MM.1S (cell line): ENCODE results near the gene PRKCA.

Experiments used
- DNase-seq: peaks from one replicate; pipeline ENCODE4 v3.0.0-alpha.2; 2015
- H2AFZ ChIP-seq: fragments of 300-600 bp; sonication (generic); 2 replicates; pipeline ENCODE4 v1.6.0; 2016; ENCODE audit warnings: antibody characterized with exemption, low read length
- H3F3A ChIP-seq: fragments of 300-600 bp; sonication (generic); 2 replicates; pipeline ENCODE4 v1.6.1; 2016; ENCODE audit warnings: mild to moderate bottlenecking, antibody characterized with exemption, low read length, moderate library complexity, mixed read lengths; ENCODE audit not compliant: insufficient read depth
- H3K27ac ChIP-seq: fragments of 300-600 bp; sonication (generic); 2 replicates; pipeline ENCODE4 v1.5.1; 2016; ENCODE audit warnings: mild to moderate bottlenecking, low read length
- H3K27me3 ChIP-seq: fragments of 300-600 bp; sonication (generic); replicated peaks from 2 replicates; pipeline ENCODE4 v1.6.0; 2016; ENCODE audit warnings: low read length; ENCODE audit not compliant: insufficient read depth
- H3K36me3 ChIP-seq: fragments of 300-600 bp; sonication (generic); replicated peaks from 2 replicates; pipeline ENCODE4 v1.6.1; 2016; ENCODE audit warnings: mild to moderate bottlenecking, low read length, mixed read lengths; ENCODE audit not compliant: insufficient read depth
- H3K4me1 ChIP-seq: fragments of 300-600 bp; sonication (generic); 2 replicates; pipeline ENCODE4 v1.6.1; 2016; ENCODE audit warnings: low read length, mixed read lengths
- H3K4me2 ChIP-seq: fragments of 300-600 bp; sonication (generic); 2 replicates; pipeline ENCODE4 v1.6.0; 2016; ENCODE audit warnings: low read depth, low read length
- H3K4me3 ChIP-seq: fragments of 300-600 bp; sonication (generic); 2 replicates; pipeline ENCODE4 v1.5.1; 2016; ENCODE audit warnings: low read length, mixed read lengths
- H3K79me2 ChIP-seq: fragments of 300-600 bp; sonication (generic); 2 replicates; pipeline ENCODE4 v1.6.1; 2016; ENCODE audit warnings: mixed run types, low read length, mixed read lengths
- H3K9ac ChIP-seq: fragments of 300-600 bp; sonication (generic); 2 replicates; pipeline ENCODE4 v1.6.1; 2016; ENCODE audit warnings: low read length, mixed read lengths
- H3K9me2 ChIP-seq: fragments of 300-600 bp; sonication (generic); replicated peaks from 2 replicates; pipeline ENCODE4 v1.6.1; 2016; ENCODE audit warnings: mild to moderate bottlenecking, low read length, mixed read lengths; ENCODE audit not compliant: insufficient read depth
- H3K9me3 ChIP-seq: fragments of 300-600 bp; sonication (generic); replicated peaks from 2 replicates; pipeline ENCODE4 v1.6.1; 2016; ENCODE audit warnings: mild to moderate bottlenecking, low read length, mixed read lengths; ENCODE audit not compliant: insufficient read depth
- H4K20me1 ChIP-seq: fragments of 300-600 bp; sonication (generic); 2 replicates; pipeline ENCODE4 v1.6.1; 2016; ENCODE audit warnings: mild to moderate bottlenecking, low read length, moderate library complexity, mixed read lengths; ENCODE audit not compliant: insufficient read depth
- EZH2 ChIP-seq: fragments of 300-600 bp; sonication (generic); optimal IDR thresholded peaks from 2 replicates; pipeline ENCODE3; 2017; ENCODE audit warnings: low read depth, mild to moderate bottlenecking, antibody characterized with exemption, low read length, mixed read lengths
- EZH2phosphoT487 ChIP-seq: fragments of 300-600 bp; sonication (generic); IDR thresholded peaks from 2 replicates; pipeline ENCODE4 v1.6.1; 2018; ENCODE audit warnings: antibody characterized with exemption, low read length
- TF ChIP-seq, protein P1 (sequence below): fragments of 300-600 bp; sonication (generic); IDR thresholded peaks from 2 replicates; pipeline ENCODE4 v1.5.1; 2016; ENCODE audit warnings: antibody characterized with exemption, low read length, mixed read lengths

The PRKCA gene

GRCh38 chr17:66523378-66524200 lies 221.2 kb downstream of the PRKCA start:
- Histone ChIP-seq H3K9me3 (no peaks in the 10 kb centered on the region), H3K9me2 (no peaks in the 10 kb centered on the region), H3K27me3 (no peaks in the 10 kb centered on the region), H3F3A (no peaks in the 10 kb centered on the region), H3K79me2 (no peaks in the 10 kb centered on the region), H3K4me1 (no peaks in the 10 kb centered on the region), H3K4me3 (no peak overlapping the region), H2AFZ (no peak overlapping the region), H3K27ac (no peak overlapping the region), H3K4me2 (no peak overlapping the region), H3K36me3 (no peaks in the 10 kb centered on the region), H4K20me1 (no peaks in the 10 kb centered on the region), H3K9ac (no peak overlapping the region)
- no peak for DNase-seq
- no peak for TF ChIP-seq EZH2phosphoT487
- TF ChIP-seq, protein P1, sequence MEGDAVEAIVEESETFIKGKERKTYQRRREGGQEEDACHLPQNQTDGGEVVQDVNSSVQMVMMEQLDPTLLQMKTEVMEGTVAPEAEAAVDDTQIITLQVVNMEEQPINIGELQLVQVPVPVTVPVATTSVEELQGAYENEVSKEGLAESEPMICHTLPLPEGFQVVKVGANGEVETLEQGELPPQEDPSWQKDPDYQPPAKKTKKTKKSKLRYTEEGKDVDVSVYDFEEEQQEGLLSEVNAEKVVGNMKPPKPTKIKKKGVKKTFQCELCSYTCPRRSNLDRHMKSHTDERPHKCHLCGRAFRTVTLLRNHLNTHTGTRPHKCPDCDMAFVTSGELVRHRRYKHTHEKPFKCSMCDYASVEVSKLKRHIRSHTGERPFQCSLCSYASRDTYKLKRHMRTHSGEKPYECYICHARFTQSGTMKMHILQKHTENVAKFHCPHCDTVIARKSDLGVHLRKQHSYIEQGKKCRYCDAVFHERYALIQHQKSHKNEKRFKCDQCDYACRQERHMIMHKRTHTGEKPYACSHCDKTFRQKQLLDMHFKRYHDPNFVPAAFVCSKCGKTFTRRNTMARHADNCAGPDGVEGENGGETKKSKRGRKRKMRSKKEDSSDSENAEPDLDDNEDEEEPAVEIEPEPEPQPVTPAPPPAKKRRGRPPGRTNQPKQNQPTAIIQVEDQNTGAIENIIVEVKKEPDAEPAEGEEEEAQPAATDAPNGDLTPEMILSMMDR: no peak
- no peak for TF ChIP-seq EZH2

DNA sequence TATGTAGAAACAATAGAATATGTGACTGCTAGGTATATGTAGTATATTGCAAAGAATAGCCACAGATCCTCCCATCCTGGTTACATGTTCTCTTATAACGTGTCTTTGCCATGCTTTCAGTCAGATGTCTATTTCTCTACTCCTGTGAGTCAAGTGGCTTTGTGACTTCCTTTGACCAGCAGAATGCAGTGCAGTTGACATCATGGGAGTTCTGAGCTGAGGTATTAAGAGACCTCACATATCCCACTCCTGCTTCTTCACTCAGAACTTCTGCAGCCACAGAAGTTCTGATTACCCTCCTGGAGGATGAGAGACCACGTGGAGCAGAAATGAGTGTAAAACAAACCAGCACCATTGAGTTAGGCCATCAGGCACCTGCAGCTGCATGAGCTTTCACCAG lies 222.5 kb downstream of the PRKCA start:
- Histone ChIP-seq H3K27me3 (no peaks in the 10 kb centered on the region), H2AFZ (no peak overlapping the region), H3K79me2 (no peaks in the 10 kb centered on the region), H3K9me2 (no peaks in the 10 kb centered on the region), H3K27ac (no peak overlapping the region), H3K4me3 (no peak overlapping the region), H4K20me1 (no peaks in the 10 kb centered on the region), H3K4me1 (no peaks in the 10 kb centered on the region), H3F3A (no peaks in the 10 kb centered on the region), H3K4me2 (no peak overlapping the region), H3K9ac (no peak overlapping the region), H3K9me3 (no peaks in the 10 kb centered on the region), H3K36me3 (no peaks in the 10 kb centered on the region)
- TF ChIP-seq, protein P1: no peak
- TF ChIP-seq EZH2phosphoT487 (no peak), EZH2 (no peak)
- DNase-seq: no peak

DNA sequence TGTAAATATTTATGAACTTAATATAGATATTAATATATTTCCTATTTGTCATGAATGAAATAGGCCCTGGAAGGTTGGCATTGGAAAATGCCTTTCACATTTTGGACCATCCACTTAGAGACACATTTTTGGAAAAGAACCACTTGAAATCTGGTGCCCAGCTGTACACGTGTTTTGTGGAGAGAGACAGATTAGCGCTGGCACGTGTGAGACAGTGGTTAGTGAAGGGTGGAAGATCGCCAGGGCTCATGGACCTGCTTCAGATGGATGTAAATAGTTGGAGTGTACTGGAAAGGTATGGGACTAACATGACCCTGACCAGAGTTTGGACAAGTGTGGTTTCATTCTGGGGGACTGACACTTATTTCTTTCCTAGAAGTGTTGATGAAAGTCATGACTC lies 222.9 kb downstream of the PRKCA start:
- Histone ChIP-seq H3K4me1 (no peaks in the 10 kb centered on the region), H3K9me3 (no peaks in the 10 kb centered on the region), H4K20me1 (no peaks in the 10 kb centered on the region), H3K36me3 (no peaks in the 10 kb centered on the region), H3K79me2 (no peaks in the 10 kb centered on the region), H3K4me2 (no peak overlapping the region), H3K27ac (no peak overlapping the region), H3K27me3 (no peaks in the 10 kb centered on the region), H3K9me2 (no peaks in the 10 kb centered on the region), H3K4me3 (no peak overlapping the region), H2AFZ (no peak overlapping the region), H3F3A (no peaks in the 10 kb centered on the region), H3K9ac (no peak overlapping the region)
- TF ChIP-seq, protein P1: no peak
- no peak for DNase-seq
